Endothelial cell of umbilical vein (primary cell): ENCODE measurements around the gene TRAF3IP1. TPM values are rescaled to one million over a fixed set of nuclear protein-coding genes. Genes with fewer than 3 reads are reported as not detected.

Experiments used
- BruUV-seq: library from RNA; stranded (reverse); fragments of 400-500 nt; replicated peaks from 2 replicates; lab custom pipeline; 2021; lab: Mats Ljungman, UMichigan
- CTCF ChIA-PET: fragments of 300-600, 350-600 bp; sonication (Branson Sonifier 250); formaldehyde crosslinking; loops from one replicate; lab custom pipeline; 2021; ENCODE audit warnings: antibody characterized with exemption, inconsistent platforms; lab: Charles Lee
- POLR2A ChIA-PET: fragments of 300-600, 350-600 bp; sonication (Branson Sonifier 250); formaldehyde crosslinking; loops from one replicate; lab custom pipeline; 2021; ENCODE audit warnings: antibody characterized with exemption, inconsistent platforms; lab: Charles Lee
- DNase-seq: peaks from one replicate; pipeline ENCODE4 v3.0.0-alpha.2; 2011; ENCODE audit warnings: low read depth, low spot score
- FAIRE-seq: peaks from 2 replicates; lab custom pipeline; 2011; peaks lifted over from hg19 to GRCh38; lab: Jason Lieb, UNC
- H2AFZ ChIP-seq: 2 replicates; pipeline ENCODE4 v1.6.0; 2012; ENCODE audit warnings: low read depth, low read length, control low read depth, inconsistent platforms
- H3K27ac ChIP-seq: 2 replicates; pipeline ENCODE4 v1.5.1; 2011; ENCODE audit warnings: low read depth, mild to moderate bottlenecking, control low read depth, low read length, moderate library complexity; ENCODE audit not compliant: insufficient read depth
- H3K27me3 ChIP-seq, 2 experiments: 2 replicates each; pipeline versions ENCODE4 v1.6.0 to v1.6.1; 2011; ENCODE audit warnings: low read length in 2 of 2, mixed read lengths in 1 of 2; ENCODE audit not compliant: control insufficient read depth in 2 of 2, insufficient read depth in 2 of 2
- H3K36me3 ChIP-seq, 2 experiments: 2 replicates in 1 of 2; 3 replicates in 1 of 2; pipeline ENCODE4 v1.5.1; 2011; ENCODE audit warnings: low read length in 2 of 2, mild to moderate bottlenecking in 1 of 2, moderate library complexity in 1 of 2; ENCODE audit not compliant: control insufficient read depth in 2 of 2, insufficient read depth in 2 of 2; ENCODE audit errors: extremely low read depth in 1 of 2
- H3K4me1 ChIP-seq: 3 replicates; pipeline ENCODE4 v1.5.1; 2011; ENCODE audit warnings: mild to moderate bottlenecking, low read length; ENCODE audit not compliant: control insufficient read depth, insufficient read depth; ENCODE audit errors: extremely low read depth
- H3K4me2 ChIP-seq: 2 replicates; pipeline ENCODE4 v1.6.1; 2011; ENCODE audit warnings: low read length, control low read depth, mixed read lengths; ENCODE audit not compliant: insufficient read depth
- H3K4me3 ChIP-seq, 3 experiments: fragments of 200-600 bp in 1 of 3; sonication (generic), shearing (Covaris generic) in 1 of 3; replicated peaks in 1 of 3; 2 replicates each; pipeline ENCODE4 v1.5.1; 2011 to 2016; ENCODE audit warnings: control low read depth in 3 of 3, low read length in 3 of 3, mild to moderate bottlenecking in 2 of 3, inconsistent platforms in 1 of 3, low read depth in 1 of 3, moderate library complexity in 1 of 3; ENCODE audit not compliant: insufficient read depth in 1 of 3
- H3K79me2 ChIP-seq: 2 replicates; pipeline ENCODE4 v1.6.0; 2012; ENCODE audit warnings: low read length, inconsistent platforms; ENCODE audit not compliant: control insufficient read depth, insufficient read depth
- H3K9ac ChIP-seq: replicated peaks from 2 replicates; pipeline ENCODE3; 2011; ENCODE audit warnings: low read length, control low read depth; ENCODE audit not compliant: insufficient read depth; ENCODE audit errors: extremely low read depth
- H3K9me1 ChIP-seq: replicated peaks from 3 replicates; pipeline ENCODE4 v1.6.0; 2011; ENCODE audit warnings: mild to moderate bottlenecking, low read length; ENCODE audit not compliant: control insufficient read depth, insufficient read depth; ENCODE audit errors: extremely low read depth
- H3K9me3 ChIP-seq: replicated peaks from 2 replicates; pipeline ENCODE4 v1.5.1; 2012; ENCODE audit warnings: low read length, inconsistent platforms; ENCODE audit not compliant: control insufficient read depth, insufficient read depth
- H4K20me1 ChIP-seq: replicated peaks from 2 replicates; pipeline ENCODE3; 2011; ENCODE audit warnings: mild to moderate bottlenecking, low read length; ENCODE audit not compliant: control insufficient read depth, insufficient read depth; ENCODE audit errors: extremely low read depth
- CTCF ChIP-seq, 2 donors: IDR thresholded peaks; 1 replicate in 1 of 2; 2 replicates in 1 of 2; pipeline ENCODE4 v1.5.1; 2011; ENCODE audit warnings: low read length in 2 of 2, mild to moderate bottlenecking in 2 of 2, moderate library complexity in 2 of 2, control low read depth in 1 of 2, inconsistent platforms in 1 of 2, low read depth in 1 of 2; ENCODE audit not compliant: insufficient read depth in 1 of 2; ENCODE audit errors: extremely low read depth in 1 of 2
- EZH2 ChIP-seq: IDR thresholded peaks from 2 replicates; pipeline ENCODE4 v1.6.1; 2012; ENCODE audit warnings: borderline replicate concordance, low read depth, mild to moderate bottlenecking, moderate library complexity, low read length, inconsistent platforms; ENCODE audit not compliant: severe bottlenecking
- FOS ChIP-seq: IDR thresholded peaks from 2 replicates; pipeline ENCODE4 v1.6.1; 2011; ENCODE audit warnings: mild to moderate bottlenecking, low read length, moderate library complexity, borderline replicate concordance; ENCODE audit not compliant: insufficient read depth
- GATA2 ChIP-seq: IDR thresholded peaks from 2 replicates; pipeline ENCODE4 v1.7.0; 2011; ENCODE audit warnings: low read depth, mild to moderate bottlenecking, moderate library complexity, mixed read lengths, low read length; ENCODE audit not compliant: insufficient read length, insufficient read depth
- JUN ChIP-seq: IDR thresholded peaks from 2 replicates; pipeline ENCODE4 v1.6.1; 2011; ENCODE audit warnings: borderline replicate concordance, low read depth; ENCODE audit not compliant: insufficient read length, insufficient read depth
- MAX ChIP-seq: IDR thresholded peaks from 2 replicates; pipeline ENCODE4 v1.6.1; 2011; ENCODE audit not compliant: insufficient read depth, insufficient read length
- MYC ChIP-seq: IDR thresholded peaks from one replicate; pipeline ENCODE4 v1.6.1; 2011; ENCODE audit warnings: mild to moderate bottlenecking, low read depth, low read length
- POLR2A ChIP-seq: IDR thresholded peaks from 2 replicates; pipeline ENCODE4 v1.6.1; 2012; ENCODE audit warnings: low read depth, mild to moderate bottlenecking, control low read depth, low read length
- POLR2AphosphoS5 ChIP-seq: IDR thresholded peaks from 2 replicates; pipeline ENCODE4 v1.6.1; 2012; ENCODE audit warnings: low read depth, mild to moderate bottlenecking, control low read depth, low read length, moderate library complexity; ENCODE audit not compliant: insufficient read depth
- dilution Hi-C: fragments of 300-500 bp; cut with MboI; formaldehyde crosslinking; loops from one replicate; pipeline ENCODE4 v1.15.0; 2019; ENCODE audit warnings: low sequenced_read_pairs; ENCODE audit not compliant: extremely low pct_ligation_motif_present
- intact Hi-C: fragments of 100-400 bp; cut with micrococcal nuclease; formaldehyde crosslinking; loops from one replicate; pipeline ENCODE4 v1.10.0; 2022
- polyA plus RNA-seq, 4 experiments: library from polyadenylated mRNA; depleted of rRNA in 3 of 4; stranded (reverse) in 3 of 4; unstranded in 1 of 4; fragments of >200 nt; gene quantifications; 2 replicates each; pipeline versions ENCODE4 v1.2.1 to v1.2.3, GENCODE V29; 2011 to 2012; ENCODE audit warnings: missing spikeins in 1 of 4
- total RNA-seq: library from RNA; stranded (reverse); gene quantifications from 2 replicates; pipeline ENCODE4 v1.2.3, GENCODE V29; 2021

TRAF3IP1 gene
- total and polyA plus RNA-seq, 2 donors (not counting 3 experiments of a cell fraction or from before 2014, with no cell fraction given), result 3.4 to 15.9 TPM

- no peaks in the 10 kb centered on the region for H3K79me2 ChIP-seq
- POLR2A ChIA-PET, result no interaction called here
- H3K4me2 ChIP-seq, result peak overlapping the region; percentile 71
- dilution Hi-C loops (no loop called here), intact Hi-C loops (loop anchor here (1.0 kb wide), 2 partner anchors 26 to 31 kb away; partner anchors contain the start of gene TRAF3IP1)
- CTCF ChIA-PET, result interaction anchor here (1.2 to 6.4 kb wide), 5 partner anchors 16 to 68 kb away, joined by 3 to 39 read pairs (median 4); no protein-coding TSS in a partner anchor
- H3K36me3 ChIP-seq, result no peaks in the 10 kb centered on the region
- H4K20me1 ChIP-seq, result no peaks in the 10 kb centered on the region
- H3K27ac ChIP-seq, result peak overlapping the region; percentile 56
- no peaks in the 10 kb centered on the region for H3K9me1 ChIP-seq
- peaks cover 14% of the 10 kb centered on the region for H3K4me1 ChIP-seq
- peak overlapping the region; percentile 22 to 79 (median 48) for H3K4me3 ChIP-seq
- FAIRE-seq, result peak; percentile 96
- no peak for TF ChIP-seq JUN
- peak; percentile 77 for TF ChIP-seq MAX
- TF ChIP-seq EZH2, result no peak
- TF ChIP-seq CTCF (IDR thresholded peaks at IDR 0.05; ENCODE audit: extremely low read depth in 1 of 2, insufficient read depth in 1 of 2, low read depth in 1 of 2, low read length in 2 of 2), result peak; percentile 33 to 52
- no peak for TF ChIP-seq MYC
- no peak for TF ChIP-seq GATA2
- no peak for TF ChIP-seq FOS
- peak; percentile 78 for TF ChIP-seq POLR2AphosphoS5
- TF ChIP-seq POLR2A, result no peak
- peak overlapping the region; percentile 78 for H3K9ac ChIP-seq
- peak; percentile 99 for DNase-seq
- peak overlapping the region; percentile 53 for H2AFZ ChIP-seq
- no peaks in the 10 kb centered on the region for H3K27me3 ChIP-seq
- BruUV-seq, result no TSS peak
- no peaks in the 10 kb centered on the region for H3K9me3 ChIP-seq
Observed at GRCh38 chr2:238288650-238289573, 31.4 kb upstream of the TRAF3IP1 start.
